ENCODE data around the gene ANKLE2.
"Not testable (repeated sequence)": the region's sequence is repeated elsewhere in the genome, so short reads cannot be mapped to it uniquely, and the experiment has no call there.

The ANKLE2 gene

GRCh38 chr12:132795847-132796246, 34.2 kb upstream of the ANKLE2 start:
- Histone ChIP-seq H3K36me3 (ENCODE audit: insufficient read depth, low read length) (peaks cover 82% of the 10 kb centered on the region), H3K4me1 (ENCODE audit: insufficient read depth, low read length) (no peaks in the 10 kb centered on the region), H3K27me3 (ENCODE audit: insufficient read depth, low read length) (no peaks in the 10 kb centered on the region), H3K27ac (ENCODE audit: low read depth, low read length) (no peak overlapping the region), H3K4me3 (ENCODE audit: low read length) (no peak overlapping the region), H3K9me3 (ENCODE audit: insufficient read depth, low read depth, low read length) (no peaks in the 10 kb centered on the region), H3K9ac (ENCODE audit: low read depth, low read length) (no peak overlapping the region)
- WGBS, result 95% methylated on average over 14 of the region's 14 CpGs

GRCh38 chr12:132791940-132792339, 30.3 kb upstream of the ANKLE2 start:
- not testable (repeated sequence) for H3K27ac ChIP-seq (ENCODE audit: low read depth, low read length); H3K9me3 ChIP-seq (ENCODE audit: insufficient read depth, low read depth, low read length); H3K4me1 ChIP-seq (ENCODE audit: insufficient read depth, low read length); H3K9ac ChIP-seq (ENCODE audit: low read depth, low read length); H3K4me3 ChIP-seq (ENCODE audit: low read length); H3K27me3 ChIP-seq (ENCODE audit: insufficient read depth, low read length)
- WGBS, result 90% methylated on average over 2 of the region's 2 CpGs
- H3K36me3 ChIP-seq (ENCODE audit: insufficient read depth, low read length), result peaks cover 64% of the 10 kb centered on the region

GRCh38 chr12:132789099-132789471, 27.5 kb upstream of the ANKLE2 start:
- no peaks in the 10 kb centered on the region for H3K9me3 ChIP-seq (ENCODE audit: insufficient read depth, low read depth, low read length)
- H3K36me3 ChIP-seq (ENCODE audit: insufficient read depth, low read length), result peaks cover 59% of the 10 kb centered on the region
- H3K4me1 ChIP-seq (ENCODE audit: insufficient read depth, low read length), result no peaks in the 10 kb centered on the region
- H3K27ac ChIP-seq (ENCODE audit: low read depth, low read length), result no peak overlapping the region
- no peak overlapping the region for H3K9ac ChIP-seq (ENCODE audit: low read depth, low read length)
- H3K27me3 ChIP-seq (ENCODE audit: insufficient read depth, low read length), result no peaks in the 10 kb centered on the region
- no peak overlapping the region for H3K4me3 ChIP-seq (ENCODE audit: low read length)
- WGBS, result 96% methylated on average over 21 of the region's 21 CpGs

- no peak overlapping the region for H3K9ac ChIP-seq (ENCODE audit: low read depth, low read length)
- no peaks in the 10 kb centered on the region for H3K9me3 ChIP-seq (ENCODE audit: insufficient read depth, low read depth, low read length)
- no peak overlapping the region for H3K27ac ChIP-seq (ENCODE audit: low read depth, low read length)
- H3K4me3 ChIP-seq (ENCODE audit: low read length), result no peak overlapping the region
- WGBS, result 92% methylated on average over 29 of the region's 29 CpGs
- no peaks in the 10 kb centered on the region for H3K27me3 ChIP-seq (ENCODE audit: insufficient read depth, low read length)
- H3K4me1 ChIP-seq (ENCODE audit: insufficient read depth, low read length), result no peaks in the 10 kb centered on the region
- H3K36me3 ChIP-seq (ENCODE audit: insufficient read depth, low read length), result peaks cover 59% of the 10 kb centered on the region
These were observed 26.9 kb upstream of the ANKLE2 start for GRCh38 chr12:132788375-132789098.

GRCh38 chr12:132787877-132788276, 26.2 kb upstream of the ANKLE2 start:
- no peak overlapping the region for H3K27ac ChIP-seq (ENCODE audit: low read depth, low read length)
- H3K4me3 ChIP-seq (ENCODE audit: low read length), result no peak overlapping the region
- H3K4me1 ChIP-seq (ENCODE audit: insufficient read depth, low read length), result no peaks in the 10 kb centered on the region
- 95% methylated on average over 15 of the region's 15 CpGs for WGBS
- H3K9me3 ChIP-seq (ENCODE audit: insufficient read depth, low read depth, low read length), result no peaks in the 10 kb centered on the region
- peaks cover 65% of the 10 kb centered on the region for H3K36me3 ChIP-seq (ENCODE audit: insufficient read depth, low read length)
- H3K9ac ChIP-seq (ENCODE audit: low read depth, low read length), result no peak overlapping the region
- H3K27me3 ChIP-seq (ENCODE audit: insufficient read depth, low read length), result no peaks in the 10 kb centered on the region

- peaks cover 72% of the 10 kb centered on the region for H3K36me3 ChIP-seq (ENCODE audit: insufficient read depth, low read length)
- H3K27me3 ChIP-seq (ENCODE audit: insufficient read depth, low read length), result no peaks in the 10 kb centered on the region
- no peak overlapping the region for H3K9ac ChIP-seq (ENCODE audit: low read depth, low read length)
- H3K4me1 ChIP-seq (ENCODE audit: insufficient read depth, low read length), result no peaks in the 10 kb centered on the region
- 95% methylated on average over 21 of the region's 21 CpGs for WGBS
- H3K27ac ChIP-seq (ENCODE audit: low read depth, low read length), result no peak overlapping the region
- no peaks in the 10 kb centered on the region for H3K9me3 ChIP-seq (ENCODE audit: insufficient read depth, low read depth, low read length)
- H3K4me3 ChIP-seq (ENCODE audit: low read length), result no peak overlapping the region
These were observed 24.6 kb upstream of the ANKLE2 start for GRCh38 chr12:132786192-132786591.

- Histone ChIP-seq H3K36me3 (ENCODE audit: insufficient read depth, low read length) (peaks cover 79% of the 10 kb centered on the region), H3K4me3 (ENCODE audit: low read length) (no peak overlapping the region), H3K9ac (ENCODE audit: low read depth, low read length) (no peak overlapping the region), H3K27ac (ENCODE audit: low read depth, low read length) (no peak overlapping the region), H3K9me3 (ENCODE audit: insufficient read depth, low read depth, low read length) (no peaks in the 10 kb centered on the region), H3K4me1 (ENCODE audit: insufficient read depth, low read length) (no peaks in the 10 kb centered on the region), H3K27me3 (ENCODE audit: insufficient read depth, low read length) (no peaks in the 10 kb centered on the region)
- 97% methylated on average over 9 of the region's 9 CpGs for WGBS
These were observed 22.9 kb upstream of the ANKLE2 start for GRCh38 chr12:132784580-132784979.

DNA sequence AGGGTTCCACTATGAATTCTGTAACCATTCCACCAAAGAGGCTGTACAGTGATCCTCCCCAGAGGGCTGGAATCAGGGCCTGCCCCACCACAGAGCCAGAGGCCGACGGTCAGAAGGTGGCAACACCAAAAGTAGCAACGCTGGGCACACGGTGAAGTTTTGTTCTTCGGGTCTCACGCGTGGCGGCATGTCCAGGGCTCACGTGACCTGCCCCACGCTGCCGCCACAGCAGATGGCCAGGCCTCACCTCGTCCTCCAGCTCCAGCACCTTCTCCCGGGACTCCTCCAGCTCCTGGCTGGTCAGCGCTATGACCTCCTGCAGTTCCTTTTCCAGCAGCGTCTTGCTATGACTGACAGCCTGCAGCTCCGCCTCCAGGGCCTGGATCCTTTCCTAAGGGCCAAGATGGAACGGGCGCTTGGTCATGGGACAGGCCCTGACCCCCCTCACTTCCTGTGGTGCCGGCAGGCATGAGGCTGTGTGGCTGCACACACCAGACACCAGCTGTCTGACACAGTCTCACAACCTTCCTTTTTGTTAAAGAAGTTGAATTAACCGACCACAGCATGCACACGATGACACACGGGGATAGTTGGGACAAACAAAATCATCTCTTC, 22.4 kb upstream of the ANKLE2 start:
- no peak overlapping the region for H3K27ac ChIP-seq (ENCODE audit: low read depth, low read length)
- H3K4me1 ChIP-seq (ENCODE audit: insufficient read depth, low read length), result no peaks in the 10 kb centered on the region
- H3K4me3 ChIP-seq (ENCODE audit: low read length), result no peak overlapping the region
- no peaks in the 10 kb centered on the region for H3K27me3 ChIP-seq (ENCODE audit: insufficient read depth, low read length)
- no peak overlapping the region for H3K9ac ChIP-seq (ENCODE audit: low read depth, low read length)
- H3K36me3 ChIP-seq (ENCODE audit: insufficient read depth, low read length), result peaks cover 78% of the 10 kb centered on the region
- WGBS, result 94% methylated on average over 22 of the region's 22 CpGs
- H3K9me3 ChIP-seq (ENCODE audit: insufficient read depth, low read depth, low read length), result no peaks in the 10 kb centered on the region

GRCh38 chr12:132781938-132782337, 20.3 kb upstream of the ANKLE2 start:
- no peak overlapping the region for H3K4me3 ChIP-seq (ENCODE audit: low read length)
- H3K27ac ChIP-seq (ENCODE audit: low read depth, low read length), result no peak overlapping the region
- no peaks in the 10 kb centered on the region for H3K27me3 ChIP-seq (ENCODE audit: insufficient read depth, low read length)
- no peak overlapping the region for H3K9ac ChIP-seq (ENCODE audit: low read depth, low read length)
- H3K4me1 ChIP-seq (ENCODE audit: insufficient read depth, low read length), result no peaks in the 10 kb centered on the region
- H3K9me3 ChIP-seq (ENCODE audit: insufficient read depth, low read depth, low read length), result no peaks in the 10 kb centered on the region
- 94% methylated on average over 12 of the region's 12 CpGs for WGBS
- H3K36me3 ChIP-seq (ENCODE audit: insufficient read depth, low read length), result peaks cover 84% of the 10 kb centered on the region

DNA sequence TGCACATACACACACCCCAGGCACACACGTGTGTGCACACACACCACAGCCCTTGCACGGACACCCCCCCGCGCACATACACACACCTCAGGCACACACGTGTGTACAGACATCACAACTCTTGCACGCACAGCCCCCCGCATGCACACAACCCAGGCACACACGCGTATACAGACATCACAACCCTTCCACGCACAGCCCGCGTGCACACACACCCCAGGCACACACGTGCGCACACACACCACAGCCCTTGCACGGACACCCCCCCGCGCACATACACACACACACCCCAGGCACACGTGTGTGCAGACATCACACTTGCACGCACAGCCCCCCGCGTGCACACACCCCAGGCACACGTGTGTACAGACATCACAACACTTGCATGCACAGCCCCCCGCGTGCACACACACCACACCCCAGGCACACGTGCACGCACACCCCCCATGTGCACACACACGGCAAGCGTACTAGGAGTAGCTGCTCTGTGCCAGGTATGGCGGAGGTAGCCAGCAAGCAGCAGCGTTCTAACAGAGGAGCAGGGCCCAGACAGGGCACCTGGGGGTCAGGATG, 18.2 kb upstream of the ANKLE2 start:
- WGBS, result 98% methylated on average over 30 of the region's 30 CpGs
- no peaks in the 10 kb centered on the region for H3K27me3 ChIP-seq (ENCODE audit: insufficient read depth, low read length)
- no peak overlapping the region for H3K4me3 ChIP-seq (ENCODE audit: low read length)
- H3K9ac ChIP-seq (ENCODE audit: low read depth, low read length), result no peak overlapping the region
- H3K4me1 ChIP-seq (ENCODE audit: insufficient read depth, low read length), result no peaks in the 10 kb centered on the region
- H3K9me3 ChIP-seq (ENCODE audit: insufficient read depth, low read depth, low read length), result no peaks in the 10 kb centered on the region
- no peak overlapping the region for H3K27ac ChIP-seq (ENCODE audit: low read depth, low read length)
- H3K36me3 ChIP-seq (ENCODE audit: insufficient read depth, low read length), result peaks cover 85% of the 10 kb centered on the region

GRCh38 chr12:132777614-132778013, 16.0 kb upstream of the ANKLE2 start:
- H3K4me1 ChIP-seq (ENCODE audit: insufficient read depth, low read length), result no peaks in the 10 kb centered on the region
- H3K9me3 ChIP-seq (ENCODE audit: insufficient read depth, low read depth, low read length), result no peaks in the 10 kb centered on the region
- H3K4me3 ChIP-seq (ENCODE audit: low read length), result no peak overlapping the region
- no peaks in the 10 kb centered on the region for H3K27me3 ChIP-seq (ENCODE audit: insufficient read depth, low read length)
- peaks cover 86% of the 10 kb centered on the region for H3K36me3 ChIP-seq (ENCODE audit: insufficient read depth, low read length)
- H3K9ac ChIP-seq (ENCODE audit: low read depth, low read length), result no peak overlapping the region
- no peak overlapping the region for H3K27ac ChIP-seq (ENCODE audit: low read depth, low read length)
- WGBS, result 95% methylated on average over 20 of the region's 20 CpGs

Data from HUES64 (cell line).